Progenitor cell of endocrine pancreas (in vitro differentiated cells): ENCODE results near the gene TMEM150B. TPM values are rescaled to one million over a fixed set of nuclear protein-coding genes. Genes with fewer than 3 reads are reported as not detected.

Experiments
- DNase-seq: peaks from one replicate; pipeline ENCODE4 v3.0.0; 2021; ENCODE audit warnings: low spot score; ENCODE audit not compliant: unreplicated experiment
- H3K27ac Mint-ChIP-seq: 2 replicates; pipeline ENCODE4 v1.8.0; 2021; ENCODE audit warnings: mild to moderate bottlenecking, moderate library complexity, mixed read lengths
- H3K27me3 Mint-ChIP-seq: 2 replicates; pipeline ENCODE4 v1.8.0; 2021; ENCODE audit warnings: mixed read lengths
- H3K36me3 Mint-ChIP-seq: 2 replicates; pipeline ENCODE4 v1.8.0; 2022; ENCODE audit warnings: mixed read lengths; ENCODE audit not compliant: insufficient read depth
- H3K4me1 Mint-ChIP-seq: 2 replicates; pipeline ENCODE4 v1.8.0; 2021; ENCODE audit warnings: low read depth, mixed read lengths
- H3K4me3 Mint-ChIP-seq: 2 replicates; pipeline ENCODE4 v1.8.0; 2021; ENCODE audit warnings: low read depth, mild to moderate bottlenecking, moderate library complexity, mixed read lengths
- H3K9me3 Mint-ChIP-seq: 2 replicates; pipeline ENCODE4 v1.8.0; 2021; ENCODE audit warnings: low read depth, mixed read lengths
- total RNA-seq: library from RNA; stranded (reverse); gene quantifications from 2 replicates; pipeline ENCODE4 v1.2.1, GENCODE V29; 2021
- TF ChIP-seq, protein P1 (sequence below): fragments of 200-600 bp; sonication (generic); IDR thresholded peaks from one replicate; pipeline ENCODE4 v1.5.0; 2021; ENCODE audit warnings: antibody characterized with exemption, mild to moderate bottlenecking; ENCODE audit not compliant: unreplicated experiment

The TMEM150B gene
- total RNA-seq, 1 donor from 2014 or later = not detected

DNA sequence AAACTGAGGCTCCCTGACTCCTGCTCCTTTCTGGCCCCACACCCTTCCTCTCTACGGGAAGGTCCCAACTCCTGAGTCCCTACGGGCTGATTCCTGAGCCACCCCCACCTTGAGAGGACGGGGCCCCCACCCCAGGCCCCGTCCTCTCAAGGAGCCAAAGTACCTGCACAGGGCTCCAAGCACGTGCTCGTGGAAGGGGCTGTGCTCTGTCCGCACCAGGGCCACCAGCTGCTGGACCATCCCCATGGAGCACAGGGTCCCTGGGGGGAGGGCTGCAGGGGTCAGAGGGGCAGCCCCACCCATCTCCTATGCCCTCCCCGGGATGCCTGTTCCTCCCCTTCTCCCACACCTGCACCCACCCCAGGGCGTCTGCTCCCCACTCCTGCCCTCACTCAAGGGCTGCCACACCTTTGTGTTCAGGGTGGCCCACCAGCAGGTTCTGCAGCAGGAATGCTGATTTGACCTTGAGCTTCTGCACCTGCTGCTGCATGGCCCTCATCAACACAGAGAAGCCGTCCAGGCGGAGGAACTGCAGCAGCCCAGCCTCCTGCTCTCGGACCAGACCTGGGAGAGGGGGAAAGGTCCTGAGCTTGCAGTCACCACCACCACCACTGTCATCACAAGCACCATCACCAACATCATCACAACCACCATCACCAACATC lies 59.3 kb downstream of the TMEM150B start:
- H3K36me3 Mint-ChIP-seq = peaks cover 12% of the 10 kb centered on the region
- no peaks in the 10 kb centered on the region for H3K27me3 Mint-ChIP-seq
- TF ChIP-seq, protein P1, sequence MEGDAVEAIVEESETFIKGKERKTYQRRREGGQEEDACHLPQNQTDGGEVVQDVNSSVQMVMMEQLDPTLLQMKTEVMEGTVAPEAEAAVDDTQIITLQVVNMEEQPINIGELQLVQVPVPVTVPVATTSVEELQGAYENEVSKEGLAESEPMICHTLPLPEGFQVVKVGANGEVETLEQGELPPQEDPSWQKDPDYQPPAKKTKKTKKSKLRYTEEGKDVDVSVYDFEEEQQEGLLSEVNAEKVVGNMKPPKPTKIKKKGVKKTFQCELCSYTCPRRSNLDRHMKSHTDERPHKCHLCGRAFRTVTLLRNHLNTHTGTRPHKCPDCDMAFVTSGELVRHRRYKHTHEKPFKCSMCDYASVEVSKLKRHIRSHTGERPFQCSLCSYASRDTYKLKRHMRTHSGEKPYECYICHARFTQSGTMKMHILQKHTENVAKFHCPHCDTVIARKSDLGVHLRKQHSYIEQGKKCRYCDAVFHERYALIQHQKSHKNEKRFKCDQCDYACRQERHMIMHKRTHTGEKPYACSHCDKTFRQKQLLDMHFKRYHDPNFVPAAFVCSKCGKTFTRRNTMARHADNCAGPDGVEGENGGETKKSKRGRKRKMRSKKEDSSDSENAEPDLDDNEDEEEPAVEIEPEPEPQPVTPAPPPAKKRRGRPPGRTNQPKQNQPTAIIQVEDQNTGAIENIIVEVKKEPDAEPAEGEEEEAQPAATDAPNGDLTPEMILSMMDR = no peak
- H3K4me3 Mint-ChIP-seq = no peak overlapping the region
- H3K9me3 Mint-ChIP-seq = peaks cover 8% of the 10 kb centered on the region
- no peak for DNase-seq
- H3K27ac Mint-ChIP-seq = no peak overlapping the region
- H3K4me1 Mint-ChIP-seq = no peaks in the 10 kb centered on the region

DNA sequence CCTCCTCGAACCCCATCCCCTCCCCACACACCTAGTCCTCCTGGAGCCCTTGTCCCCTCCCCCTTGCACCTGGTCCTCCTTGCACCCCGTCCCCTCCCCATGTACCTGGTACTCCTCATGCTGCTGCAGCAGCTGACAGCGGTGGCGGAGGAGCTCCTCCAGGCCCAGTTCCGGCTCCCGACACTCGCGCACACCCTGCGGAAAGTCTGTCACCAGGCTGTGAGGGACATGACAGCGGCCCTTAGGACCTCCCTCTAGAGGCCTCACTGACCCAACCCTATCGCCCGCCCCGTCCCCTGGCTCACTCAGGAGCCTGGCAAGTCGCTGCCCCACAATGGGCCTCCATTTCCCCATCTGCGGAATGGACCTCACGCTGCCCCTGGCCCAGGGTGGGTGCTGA lies 60.0 kb downstream of the TMEM150B start:
- TF ChIP-seq, protein P1 = no peak
- H3K4me1 Mint-ChIP-seq = no peaks in the 10 kb centered on the region
- no peak overlapping the region for H3K27ac Mint-ChIP-seq
- no peak for DNase-seq
- H3K27me3 Mint-ChIP-seq = no peaks in the 10 kb centered on the region
- H3K4me3 Mint-ChIP-seq = no peak overlapping the region
- peaks cover 8% of the 10 kb centered on the region for H3K9me3 Mint-ChIP-seq
- peaks cover 12% of the 10 kb centered on the region for H3K36me3 Mint-ChIP-seq

DNA sequence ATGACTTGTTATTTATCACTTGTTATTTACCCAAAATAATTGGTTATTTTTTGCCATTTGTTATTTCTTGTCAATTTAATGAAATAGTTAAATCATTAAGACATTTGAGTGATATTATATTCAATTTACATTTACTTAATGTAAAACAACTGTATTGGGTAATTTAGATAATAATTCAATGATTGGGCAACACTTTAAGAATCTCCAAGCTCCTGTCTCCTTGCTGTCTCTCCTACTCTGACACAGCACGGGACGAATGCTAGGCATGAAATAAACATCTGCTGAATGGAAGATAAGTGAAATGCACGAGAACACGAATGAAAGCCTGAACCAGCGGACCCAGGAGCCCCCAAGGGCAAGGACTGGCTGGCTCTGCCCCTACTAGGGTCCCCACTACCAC lies 60.6 kb downstream of the TMEM150B start:
- Mint-ChIP-seq H3K4me3 (no peak overlapping the region), H3K27ac (no peak overlapping the region), H3K4me1 (no peaks in the 10 kb centered on the region), H3K36me3 (peaks cover 12% of the 10 kb centered on the region), H3K9me3 (peaks cover 8% of the 10 kb centered on the region), H3K27me3 (no peaks in the 10 kb centered on the region)
- TF ChIP-seq, protein P1 = no peak
- DNase-seq = no peak

Other genes starting within 250 kb of the TMEM150B start
- gene EPS8L1, start 249.5 kb downstream of the TMEM150B start, total RNA-seq = 14.4 and 21.5 TPM in 2 replicates
- 110 and 118 TPM in 2 replicates for gene PPP1R12C, start 207.7 kb downstream of the TMEM150B start, total RNA-seq
- gene TNNT1, start 176.1 kb downstream of the TMEM150B start, total RNA-seq = 4.6 and 5.5 TPM in 2 replicates
- 5.5 and 6.0 TPM in 2 replicates for gene TNNI3, start 167.6 kb downstream of the TMEM150B start, total RNA-seq
- gene DNAAF3, start 158.7 kb downstream of the TMEM150B start, total RNA-seq = 14.9 and 18.4 TPM in 2 replicates
- 4.3 and 4.8 TPM in 2 replicates for gene SYT5, start 145.1 kb downstream of the TMEM150B start, total RNA-seq
- 0.43 and 1.6 TPM in 2 replicates for gene PTPRH, start 115.8 kb downstream of the TMEM150B start, total RNA-seq
- gene TMEM86B, start 96.6 kb downstream of the TMEM150B start, total RNA-seq = 10.0 and 12.0 TPM in 2 replicates
- 70.9 and 72.3 TPM in 2 replicates for gene PPP6R1, start 66.3 kb downstream of the TMEM150B start, total RNA-seq
- 46.1 and 46.9 TPM in 2 replicates for gene HSPBP1, start 45.2 kb downstream of the TMEM150B start, total RNA-seq
- gene BRSK1, start 41.3 kb downstream of the TMEM150B start, total RNA-seq = 67.6 and 68.7 TPM in 2 replicates
- gene KMT5C, start 14.5 kb upstream of the TMEM150B start, total RNA-seq = 68.4 and 68.6 TPM in 2 replicates
- gene COX6B2, start 29.4 kb upstream of the TMEM150B start, total RNA-seq = not detected in 2 replicates
- gene GARIN5B, start 37.9 kb upstream of the TMEM150B start, total RNA-seq = 0.09 TPM in 1 of 2 replicates, not detected in the other
- 2.2 and 2.8 TPM in 2 replicates for gene IL11, start 45.1 kb upstream of the TMEM150B start, total RNA-seq
- gene TMEM190, start 51.5 kb upstream of the TMEM150B start, total RNA-seq = 2.3 and 4.3 TPM in 2 replicates
- gene TMEM238, start 59.0 kb upstream of the TMEM150B start, total RNA-seq = 5.0 and 5.6 TPM in 2 replicates
- gene RPL28, start 60.6 kb upstream of the TMEM150B start, total RNA-seq = 1,450 and 1,547 TPM in 2 replicates
- 69.9 and 77.2 TPM in 2 replicates for gene UBE2S, start 82.4 kb upstream of the TMEM150B start, total RNA-seq
- 0.10 TPM in 1 of 2 replicates, not detected in the other for gene SHISA7, start 118.0 kb upstream of the TMEM150B start, total RNA-seq
- gene ISOC2, start 136.3 kb upstream of the TMEM150B start, total RNA-seq = 36.3 and 36.6 TPM in 2 replicates
- gene C19orf85, start 139.4 kb upstream of the TMEM150B start, total RNA-seq = not detected in 2 replicates
- 12.9 and 16.8 TPM in 2 replicates for gene ZNF628, start 151.3 kb upstream of the TMEM150B start, total RNA-seq
- 62.6 and 69.7 TPM in 2 replicates for gene NAT14, start 159.8 kb upstream of the TMEM150B start, total RNA-seq
- 1.1 and 1.6 TPM in 2 replicates for gene SSC5D, start 163.1 kb upstream of the TMEM150B start, total RNA-seq
- 1.9 and 2.3 TPM in 2 replicates for gene SBK2, start 211.8 kb upstream of the TMEM150B start, total RNA-seq
- gene SBK3, start 220.2 kb upstream of the TMEM150B start, total RNA-seq = 0.64 TPM in 1 of 2 replicates, not detected in the other